ENCODE measurements around the gene TBC1D2B. TPM values are rescaled to one million over a fixed set of nuclear protein-coding genes. Genes with fewer than 3 reads are reported as not detected.

TBC1D2B gene
- total and polyA plus RNA-seq, 7 experiments from 2014 or later: 7.4 to 119 (median 76.6) TPM

Other genes starting within 250 kb of the TBC1D2B start
- gene SH2D7, start 14.8 kb upstream of the TBC1D2B start, total RNA-seq: not detected
- gene SH2D7, start 14.8 kb upstream of the TBC1D2B start, polyA plus RNA-seq: not detected
- 1 to 10 TPM; 1.0 to 2.0 (median 1.7) TPM for gene CIB2, start 53.7 kb upstream of the TBC1D2B start, total RNA-seq
- gene CIB2, start 53.7 kb upstream of the TBC1D2B start, polyA plus RNA-seq: 1 to 10 TPM; 1.8 to 2.1 TPM
- 100 to 1,000 TPM in 1 of 5 experiments, 10 to 100 TPM in 4; 44.4 to 105 (median 61.1) TPM for gene IDH3A, start 71.7 kb upstream of the TBC1D2B start, total RNA-seq
- 10 to 100 TPM; 40.5 to 46.7 TPM for gene IDH3A, start 71.7 kb upstream of the TBC1D2B start, polyA plus RNA-seq
- gene ACSBG1, start 156.9 kb upstream of the TBC1D2B start, total RNA-seq: under 1 TPM in 1 of 5 experiments, not detected in 4; 0.39 TPM
- gene ACSBG1, start 156.9 kb upstream of the TBC1D2B start, polyA plus RNA-seq: under 1 TPM in 1 of 2 donors, not detected in 1; 0.06 TPM
- gene DNAJA4, start 186.9 kb upstream of the TBC1D2B start, total RNA-seq: 10 to 100 TPM; 28.3 to 44.7 (median 38.1) TPM
- 10 to 100 TPM in 1 of 2 donors, 1 to 10 TPM in 1; 9.9 to 18.1 TPM for gene DNAJA4, start 186.9 kb upstream of the TBC1D2B start, polyA plus RNA-seq
- gene SKIC8, start 221.9 kb upstream of the TBC1D2B start, total RNA-seq: 10 to 100 TPM; 26.7 to 48.7 (median 43.6) TPM
- 10 to 100 TPM; 95.1 to 95.8 TPM for gene SKIC8, start 221.9 kb upstream of the TBC1D2B start, polyA plus RNA-seq

All from naive thymus-derived CD4-positive, alpha-beta T cell (primary cell).